A549 (cell line): Measurements from ENCODE around the gene SMIM36.
A peak's percentile ranks its signal among the peaks of the same experiment; 100 is the strongest.

Experiments
- NR3C1 ChIP-seq: fragments of >200 bp; sonication (Bioruptor Twin); formaldehyde crosslinking; IDR thresholded peaks from 3 replicates; pipeline ENCODE4 v1.6.1; 2017
- POLR2A ChIP-seq: IDR thresholded peaks from 2 replicates; pipeline ENCODE4 v1.6.1; 2012; ENCODE audit warnings: mild to moderate bottlenecking, low read length
- RAD21 ChIP-seq, 2 experiments: fragments of >200 bp in 1 of 2; sonication (Bioruptor Twin) in 1 of 2; formaldehyde crosslinking in 1 of 2; IDR thresholded peaks in 1 of 2; conservative IDR thresholded peaks in 1 of 2; 2 replicates in 1 of 2; 3 replicates in 1 of 2; pipeline ENCODE4 v1.6.1; 2012 to 2018; ENCODE audit warnings: inconsistent platforms in 1 of 2
- RCOR1 ChIP-seq: fragments of 150-350 bp; IDR thresholded peaks from 2 replicates; pipeline ENCODE4 v1.6.1; 2014; ENCODE audit warnings: antibody characterized with exemption, low read length, low read depth
- SREBF2 ChIP-seq: fragments of 450-650 bp; IDR thresholded peaks from 2 replicates; pipeline ENCODE4 v1.6.1; 2014; ENCODE audit warnings: mild to moderate bottlenecking, moderate library complexity
- TF ChIP-seq, protein P1 (sequence below): fragments of >200 bp; sonication (Bioruptor Twin); formaldehyde crosslinking; IDR thresholded peaks from 3 replicates; pipeline ENCODE4 v1.5.1; 2016

GRCh38 chr17:55527540-55528118 is 16.4 kb upstream of the SMIM36 start:
- TF ChIP-seq SREBF2 (no peak), RAD21 (conservative IDR thresholded peaks at IDR 0.05 in 1 of 2, IDR thresholded peaks at IDR 0.05 in 1 of 2) (peak; percentile 94 to 99), POLR2A (no peak), NR3C1 (no peak), RCOR1 (no peak)
- TF ChIP-seq, protein P1, sequence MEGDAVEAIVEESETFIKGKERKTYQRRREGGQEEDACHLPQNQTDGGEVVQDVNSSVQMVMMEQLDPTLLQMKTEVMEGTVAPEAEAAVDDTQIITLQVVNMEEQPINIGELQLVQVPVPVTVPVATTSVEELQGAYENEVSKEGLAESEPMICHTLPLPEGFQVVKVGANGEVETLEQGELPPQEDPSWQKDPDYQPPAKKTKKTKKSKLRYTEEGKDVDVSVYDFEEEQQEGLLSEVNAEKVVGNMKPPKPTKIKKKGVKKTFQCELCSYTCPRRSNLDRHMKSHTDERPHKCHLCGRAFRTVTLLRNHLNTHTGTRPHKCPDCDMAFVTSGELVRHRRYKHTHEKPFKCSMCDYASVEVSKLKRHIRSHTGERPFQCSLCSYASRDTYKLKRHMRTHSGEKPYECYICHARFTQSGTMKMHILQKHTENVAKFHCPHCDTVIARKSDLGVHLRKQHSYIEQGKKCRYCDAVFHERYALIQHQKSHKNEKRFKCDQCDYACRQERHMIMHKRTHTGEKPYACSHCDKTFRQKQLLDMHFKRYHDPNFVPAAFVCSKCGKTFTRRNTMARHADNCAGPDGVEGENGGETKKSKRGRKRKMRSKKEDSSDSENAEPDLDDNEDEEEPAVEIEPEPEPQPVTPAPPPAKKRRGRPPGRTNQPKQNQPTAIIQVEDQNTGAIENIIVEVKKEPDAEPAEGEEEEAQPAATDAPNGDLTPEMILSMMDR = peak; percentile 96
